Motor neuron (in vitro differentiated cells): ENCODE measurements around the gene C11orf21. TPM values are rescaled to one million over a fixed set of nuclear protein-coding genes. Genes with fewer than 3 reads are reported as not detected.

ENCODE experiments used
- ATAC-seq, 8 experiments: fragments of 200-7000 bp; cut with Tn5 transposase; replicated peaks in 6 of 8; 2 replicates each; pipeline ENCODE4 v1.8.0; 2021; ENCODE audit warnings: mild to moderate bottlenecking in 8 of 8, moderate library complexity in 8 of 8
- H3K27ac ChIP-seq, 2 donors: fragments of 250-450 bp; sonication (Bioruptor Pico); 2 replicates each; pipeline ENCODE4 v1.9.0; 2021; ENCODE audit warnings: antibody characterized with exemption in 2 of 2, mild to moderate bottlenecking in 2 of 2, moderate library complexity in 1 of 2
- H3K4me1 ChIP-seq, 2 donors: fragments of 250-450 bp; sonication (Bioruptor Pico); replicated peaks in 1 of 2; 2 replicates each; pipeline ENCODE4 v1.6.1; 2021; ENCODE audit warnings: antibody characterized with exemption in 2 of 2, mild to moderate bottlenecking in 2 of 2, moderate library complexity in 1 of 2
- H3K4me3 ChIP-seq, 5 donors: fragments of 250-450 bp; sonication (Bioruptor Pico); 2 replicates each; pipeline ENCODE4 v1.9.0; 2021; ENCODE audit warnings: antibody characterized with exemption in 5 of 5, mild to moderate bottlenecking in 5 of 5, moderate library complexity in 4 of 5
- WGBS, 10 experiments: fragments of 450-650 bp; shearing (Covaris generic); methylation state at CpG; one replicate each; pipeline ENCODE4 v1.0.0; 2022; 5-methylcytosine and 5-hydroxymethylcytosine counted together
- in situ Hi-C, 9 experiments: fragments of 400-800 bp; cut with MboI; loops; one replicate each; pipeline ENCODE4 v1.15.0; 2021; ENCODE audit warnings: low sequenced_read_pairs in 9 of 9, low pct_unique_long_range_greater_than_20kb in 2 of 9; ENCODE audit not compliant: unreplicated experiment in 9 of 9
- total RNA-seq, 8 experiments: library from RNA; unstranded; fragments of 300-600 nt; gene quantifications; 2 replicates each; pipeline versions ENCODE4 v1.2.3 to v1.2.4, GENCODE V29; 2022

C11orf21 gene
- total RNA-seq, 8 experiments from 2014 or later, result 0.08 to 1.8 (median 0.38) TPM; not detected in 2

GRCh38 chr11:2269601-2270321 lies 32.0 kb downstream of the C11orf21 start:
- Histone ChIP-seq H3K4me1 (no peaks in the 10 kb centered on the region), H3K27ac (no peak overlapping the region), H3K4me3 (peak overlapping the region in 4 of 5 donors; percentile 15 to 41 (median 24))
- in situ Hi-C loops, result no loop called here
- ATAC-seq, result peak; percentile 31 to 85 (median 64)
- WGBS, 10 experiments, result 2% methylated on average over 10 of the region's 104 CpGs; no CpG with 5 or more reads in 9 of the 10 experiments

- Histone ChIP-seq H3K4me3 (peak overlapping the region; percentile 12 to 41 (median 22)), H3K4me1 (no peaks in the 10 kb centered on the region), H3K27ac (no peak overlapping the region)
- WGBS, 10 experiments, result 0% methylated on average over 3 to 5 of the region's 89 CpGs; no CpG with 5 or more reads in 7 of the 10 experiments
- ATAC-seq, result peak; percentile 24 to 71 (median 34)
- in situ Hi-C loops, result no loop called here
Measured at GRCh38 chr11:2268729-2269600, 32.8 kb downstream of the C11orf21 start.

- H3K4me3 ChIP-seq, result peak overlapping the region in 1 of 5 donors; percentile 41
- H3K4me1 ChIP-seq, result peaks cover 0 to under 1% of the 10 kb centered on the region in 2 donors
- ATAC-seq, result no peak
- in situ Hi-C loops, result no loop called here
- WGBS, 10 experiments, result 46 to 100% (median 86%) methylated on average over 1 to 4 of the region's 26 CpGs; no CpG with 5 or more reads in 2 of the 10 experiments
- H3K27ac ChIP-seq, result no peak overlapping the region
Measured at GRCh38 chr11:2267851-2268728, 33.6 kb downstream of the C11orf21 start.

- in situ Hi-C loops, result no loop called here
- no peak overlapping the region for H3K4me3 ChIP-seq
- H3K4me1 ChIP-seq, result peaks cover 0 to 6% of the 10 kb centered on the region in 2 donors
- no peak for ATAC-seq
- 80% methylated on average over 1 to 3 of the region's 12 CpGs; no CpG with 5 or more reads in 8 of the 10 experiments for WGBS, 10 experiments
- no peak overlapping the region for H3K27ac ChIP-seq
Measured at GRCh38 chr11:2267306-2267850, 34.3 kb downstream of the C11orf21 start.

GRCh38 chr11:2266586-2267305 lies 35.0 kb downstream of the C11orf21 start:
- H3K4me1 ChIP-seq, result peaks cover 0 to 6% of the 10 kb centered on the region in 2 donors
- WGBS, 10 experiments, result 77 to 100% (median 89%) methylated on average over 1 to 20 of the region's 26 CpGs
- in situ Hi-C loops, result no loop called here
- ATAC-seq, result no peak
- H3K4me3 ChIP-seq, result no peak overlapping the region
- H3K27ac ChIP-seq, result no peak overlapping the region

- no peak for ATAC-seq
- Histone ChIP-seq H3K27ac (no peak overlapping the region), H3K4me3 (no peak overlapping the region), H3K4me1 (peaks cover 0 to 6% of the 10 kb centered on the region in 2 donors)
- in situ Hi-C loops, result no loop called here
- 25 to 91% (median 80%) methylated on average over 3 to 19 of the region's 24 CpGs; no CpG with 5 or more reads in 1 of the 10 experiments for WGBS, 10 experiments
Measured at GRCh38 chr11:2265854-2266585, 35.7 kb downstream of the C11orf21 start.

GRCh38 chr11:2265396-2265795 lies 36.3 kb downstream of the C11orf21 start:
- no peak for ATAC-seq
- in situ Hi-C loops, result no loop called here
- WGBS, 10 experiments, result 59 to 100% (median 71%) methylated on average over 1 to 2 of the region's 2 CpGs; no CpG with 5 or more reads in 6 of the 10 experiments
- H3K27ac ChIP-seq, result no peak overlapping the region
- peaks cover 0 to 6% of the 10 kb centered on the region in 2 donors for H3K4me1 ChIP-seq
- no peak overlapping the region for H3K4me3 ChIP-seq

GRCh38 chr11:2264366-2265053 lies 37.2 kb downstream of the C11orf21 start:
- no peak overlapping the region for H3K27ac ChIP-seq
- ATAC-seq, result no peak

GRCh38 chr11:2263724-2264360 lies 37.9 kb downstream of the C11orf21 start:
- Histone ChIP-seq H3K27ac (no peak overlapping the region), H3K4me3 (no peak overlapping the region), H3K4me1 (peaks cover 0 to 6% of the 10 kb centered on the region in 2 donors)
- in situ Hi-C loops, result no loop called here
- no peak for ATAC-seq
- 60 to 100% (median 95%) methylated on average over 1 to 5 of the region's 13 CpGs; no CpG with 5 or more reads in 5 of the 10 experiments for WGBS, 10 experiments

More at GRCh38 chr11:2264366-2265053, 37.2 kb downstream of the C11orf21 start:
- in situ Hi-C loops, result no loop called here
- no peak overlapping the region for H3K4me3 ChIP-seq
- WGBS, 10 experiments, result 0 to 85% (median 71%) methylated on average over 1 to 13 of the region's 22 CpGs; no CpG with 5 or more reads in 2 of the 10 experiments
- H3K4me1 ChIP-seq, result peaks cover 0 to 6% of the 10 kb centered on the region in 2 donors

GRCh38 chr11:2263071-2263565 lies 38.6 kb downstream of the C11orf21 start:
- WGBS, 10 experiments, result 72 to 100% (median 92%) methylated on average over 1 to 2 of the region's 10 CpGs; no CpG with 5 or more reads in 7 of the 10 experiments
- in situ Hi-C loops, result no loop called here
- Histone ChIP-seq H3K4me3 (no peak overlapping the region), H3K27ac (no peak overlapping the region), H3K4me1 (peaks cover 0 to 6% of the 10 kb centered on the region in 2 donors)
- peak in 3 of 8 experiments; percentile 37 to 49 (median 47) for ATAC-seq
